Type B pancreatic cell (in vitro differentiated cells): Measurements from ENCODE around the gene SLC45A3. TPM values are rescaled to one million over a fixed set of nuclear protein-coding genes. Genes with fewer than 3 reads are reported as not detected.

Source experiments
- DNase-seq: peaks from one replicate; pipeline ENCODE4 v3.0.0; 2021; ENCODE audit warnings: mixed read lengths; ENCODE audit not compliant: unreplicated experiment; ENCODE audit errors: extremely low spot score
- H3K27ac Mint-ChIP-seq: 2 replicates; pipeline ENCODE4 v1.8.0; 2021; ENCODE audit warnings: mild to moderate bottlenecking, mixed read lengths
- H3K27me3 Mint-ChIP-seq: 2 replicates; pipeline ENCODE4 v1.8.0; 2021; ENCODE audit warnings: mixed read lengths
- H3K36me3 Mint-ChIP-seq: 2 replicates; pipeline ENCODE4 v1.8.0; 2021; ENCODE audit warnings: mixed read lengths
- H3K4me1 Mint-ChIP-seq: one replicate; pipeline ENCODE4 v1.8.0; 2021; ENCODE audit warnings: mixed read lengths; ENCODE audit not compliant: unreplicated experiment
- H3K4me3 Mint-ChIP-seq: 2 replicates; pipeline ENCODE4 v1.8.0; 2021; ENCODE audit warnings: mild to moderate bottlenecking, mixed read lengths
- H3K9me3 Mint-ChIP-seq: 2 replicates; pipeline ENCODE4 v1.8.0; 2021; ENCODE audit warnings: mixed read lengths
- CTCF ChIP-seq: fragments of 200-600 bp; sonication (generic); conservative IDR thresholded peaks from 2 replicates; pipeline ENCODE4 v1.5.0; 2021; ENCODE audit warnings: antibody characterized with exemption, mild to moderate bottlenecking
- total RNA-seq: library from RNA; stranded (reverse); gene quantifications from 2 replicates; pipeline ENCODE4 v1.2.1, GENCODE V29; 2021; ENCODE audit warnings: low replicate concordance

Gene SLC45A3
- total RNA-seq, 1 donor from 2014 or later: 4.2 TPM

GRCh38 chr1:205652984-205653383, 27.3 kb downstream of the SLC45A3 start:
- Mint-ChIP-seq H3K27me3 (no peaks in the 10 kb centered on the region), H3K36me3 (no peaks in the 10 kb centered on the region), H3K27ac (no peak overlapping the region), H3K4me3 (no peak overlapping the region), H3K4me1 (peaks cover 13% of the 10 kb centered on the region), H3K9me3 (no peaks in the 10 kb centered on the region)
- DNase-seq: no peak
- no peak for TF ChIP-seq CTCF

GRCh38 chr1:205650241-205650640, 30.1 kb downstream of the SLC45A3 start:
- TF ChIP-seq CTCF: no peak
- Mint-ChIP-seq H3K36me3 (no peaks in the 10 kb centered on the region), H3K27me3 (no peaks in the 10 kb centered on the region), H3K9me3 (no peaks in the 10 kb centered on the region), H3K27ac (no peak overlapping the region), H3K4me1 (peaks cover 14% of the 10 kb centered on the region), H3K4me3 (no peak overlapping the region)
- DNase-seq: no peak

- Mint-ChIP-seq H3K4me3 (no peak overlapping the region), H3K27me3 (no peaks in the 10 kb centered on the region), H3K36me3 (no peaks in the 10 kb centered on the region), H3K9me3 (no peaks in the 10 kb centered on the region), H3K4me1 (peaks cover 13% of the 10 kb centered on the region), H3K27ac (no peak overlapping the region)
- DNase-seq: no peak
- TF ChIP-seq CTCF: no peak
Observed at GRCh38 chr1:205645519-205645918, 34.8 kb downstream of the SLC45A3 start.

- no peak for TF ChIP-seq CTCF
- Mint-ChIP-seq H3K27ac (no peak overlapping the region), H3K4me3 (no peak overlapping the region), H3K9me3 (no peaks in the 10 kb centered on the region), H3K36me3 (no peaks in the 10 kb centered on the region), H3K27me3 (peaks cover 11% of the 10 kb centered on the region), H3K4me1 (peaks cover 3% of the 10 kb centered on the region)
- no peak for DNase-seq
Observed at GRCh38 chr1:205642679-205643307, 37.5 kb downstream of the SLC45A3 start.

- H3K9me3 Mint-ChIP-seq: no peaks in the 10 kb centered on the region
- H3K4me3 Mint-ChIP-seq: no peak overlapping the region
- H3K27ac Mint-ChIP-seq: no peak overlapping the region
- peaks cover 10% of the 10 kb centered on the region for H3K4me1 Mint-ChIP-seq
- no peaks in the 10 kb centered on the region for H3K36me3 Mint-ChIP-seq
- no peak for TF ChIP-seq CTCF
- DNase-seq: no peak
- H3K27me3 Mint-ChIP-seq: peaks cover 11% of the 10 kb centered on the region
Observed at GRCh38 chr1:205639567-205639966, 40.7 kb downstream of the SLC45A3 start.
